Neutrophil (primary cell): ENCODE measurements around the gene C4B.
"Not testable (repeated sequence)": the region's sequence is repeated elsewhere in the genome, so short reads cannot be mapped to it uniquely, and the experiment has no call there.

Experiments
- H3K27ac ChIP-seq: fragments of 200-600 bp; sonication (generic); 2 replicates; pipeline ENCODE4 v1.5.1; 2016; ENCODE audit warnings: mild to moderate bottlenecking, moderate library complexity
- H3K27me3 ChIP-seq: fragments of 200-600 bp; sonication (generic); 2 replicates; pipeline ENCODE4 v1.6.0; 2016; ENCODE audit warnings: mild to moderate bottlenecking
- H3K36me3 ChIP-seq: fragments of 200-600 bp; sonication (generic); 2 replicates; pipeline ENCODE4 v1.5.1; 2017
- H3K4me1 ChIP-seq, 2 experiments: fragments of 200-600 bp in 1 of 2; sonication (generic) in 1 of 2; 1 replicate in 1 of 2; 2 replicates in 1 of 2; pipeline versions ENCODE4 v1.5.1 to v1.6.1; 2013 to 2016; ENCODE audit warnings: low read depth in 1 of 2, low read length in 1 of 2, mild to moderate bottlenecking in 1 of 2, moderate library complexity in 1 of 2; ENCODE audit not compliant: control insufficient read depth in 1 of 2, insufficient read depth in 1 of 2
- H3K4me3 ChIP-seq, 2 experiments: fragments of 200-600 bp in 1 of 2; sonication (generic) in 1 of 2; 1 replicate in 1 of 2; 2 replicates in 1 of 2; pipeline ENCODE4 v1.5.1; 2013 to 2016; ENCODE audit warnings: low read depth in 1 of 2, low read length in 1 of 2, mild to moderate bottlenecking in 1 of 2, moderate library complexity in 1 of 2
- H3K9me3 ChIP-seq: fragments of 200-600 bp; sonication (generic); 2 replicates; pipeline ENCODE4 v1.5.1; 2016

The C4B gene

GRCh38 chr6:32037598-32038524 is 23.3 kb downstream of the C4B start, which contains the start of gene CYP21A2:
CYP21A2 (plus strand) TSS chr6:32038415; CDS start chr6:32038423, 8 bp downstream.
- H3K4me1 ChIP-seq, H3K4me3 ChIP-seq, H3K9me3 ChIP-seq: not testable (repeated sequence)

DNA sequence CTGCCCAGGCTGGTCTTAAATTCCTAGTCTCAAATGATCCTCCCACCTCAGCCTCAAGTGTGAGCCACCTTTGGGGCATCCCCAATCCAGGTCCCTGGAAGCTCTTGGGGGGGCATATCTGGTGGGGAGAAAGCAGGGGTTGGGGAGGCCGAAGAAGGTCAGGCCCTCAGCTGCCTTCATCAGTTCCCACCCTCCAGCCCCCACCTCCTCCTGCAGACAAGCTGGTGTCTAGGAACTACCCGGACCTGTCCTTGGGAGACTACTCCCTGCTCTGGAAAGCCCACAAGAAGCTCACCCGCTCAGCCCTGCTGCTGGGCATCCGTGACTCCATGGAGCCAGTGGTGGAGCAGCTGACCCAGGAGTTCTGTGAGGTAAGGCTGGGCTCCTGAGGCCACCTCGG is 24.3 kb downstream of the C4B start:
- not testable (repeated sequence) for H3K36me3 ChIP-seq, H3K9me3 ChIP-seq, H3K4me3 ChIP-seq, H3K4me1 ChIP-seq, H3K27me3 ChIP-seq, H3K27ac ChIP-seq

More at GRCh38 chr6:32037598-32038524, 23.3 kb downstream of the C4B start, which contains the start of gene CYP21A2:
- not testable (repeated sequence) for H3K36me3 ChIP-seq, H3K27me3 ChIP-seq, H3K27ac ChIP-seq

DNA sequence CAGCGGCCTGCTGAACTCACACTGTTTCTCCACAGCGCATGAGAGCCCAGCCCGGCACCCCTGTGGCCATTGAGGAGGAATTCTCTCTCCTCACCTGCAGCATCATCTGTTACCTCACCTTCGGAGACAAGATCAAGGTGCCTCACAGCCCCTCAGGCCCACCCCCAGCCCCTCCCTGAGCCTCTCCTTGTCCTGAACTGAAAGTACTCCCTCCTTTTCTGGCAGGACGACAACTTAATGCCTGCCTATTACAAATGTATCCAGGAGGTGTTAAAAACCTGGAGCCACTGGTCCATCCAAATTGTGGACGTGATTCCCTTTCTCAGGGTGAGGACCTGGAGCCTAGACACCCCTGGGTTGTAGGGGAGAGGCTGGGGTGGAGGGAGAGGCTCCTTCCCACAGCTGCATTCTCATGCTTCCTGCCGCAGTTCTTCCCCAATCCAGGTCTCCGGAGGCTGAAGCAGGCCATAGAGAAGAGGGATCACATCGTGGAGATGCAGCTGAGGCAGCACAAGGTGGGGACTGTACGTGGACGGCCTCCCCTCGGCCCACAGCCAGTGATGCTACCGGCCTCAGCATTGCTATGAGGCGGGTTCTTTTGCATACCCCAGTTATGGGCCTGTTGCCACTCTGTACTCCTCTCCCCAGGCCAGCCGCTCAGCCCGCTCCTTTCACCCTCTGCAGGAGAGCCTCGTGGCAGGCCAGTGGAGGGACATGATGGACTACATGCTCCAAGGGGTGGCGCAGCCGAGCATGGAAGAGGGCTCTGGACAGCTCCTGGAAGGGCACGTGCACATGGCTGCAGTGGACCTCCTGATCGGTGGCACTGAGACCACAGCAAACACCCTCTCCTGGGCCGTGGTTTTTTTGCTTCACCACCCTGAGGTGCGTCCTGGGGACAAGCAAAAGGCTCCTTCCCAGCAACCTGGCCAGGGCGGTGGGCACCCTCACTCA is 25.0 kb downstream of the C4B start:
- not testable (repeated sequence) for H3K27me3 ChIP-seq, H3K9me3 ChIP-seq, H3K4me1 ChIP-seq, H3K27ac ChIP-seq, H3K4me3 ChIP-seq, H3K36me3 ChIP-seq

GRCh38 chr6:32040299-32041049 is 25.9 kb downstream of the C4B start:
- not testable (repeated sequence) for H3K36me3 ChIP-seq, H3K9me3 ChIP-seq, H3K4me3 ChIP-seq, H3K27ac ChIP-seq, H3K4me1 ChIP-seq, H3K27me3 ChIP-seq

DNA sequence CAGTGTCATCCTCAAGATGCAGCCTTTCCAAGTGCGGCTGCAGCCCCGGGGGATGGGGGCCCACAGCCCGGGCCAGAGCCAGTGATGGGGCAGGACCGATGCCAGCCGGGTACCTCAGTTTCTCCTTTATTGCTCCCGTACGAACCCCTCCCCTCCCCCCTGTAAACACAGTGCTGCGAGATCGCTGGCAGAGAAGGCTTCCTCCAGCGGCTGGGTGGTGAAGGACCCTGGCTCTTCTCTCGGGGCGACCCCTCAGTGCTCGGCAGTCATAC is 26.4 kb downstream of the C4B start:
- H3K4me3 ChIP-seq, H3K36me3 ChIP-seq, H3K27me3 ChIP-seq, H3K4me1 ChIP-seq, H3K27ac ChIP-seq, H3K9me3 ChIP-seq: not testable (repeated sequence)

- H3K9me3 ChIP-seq, H3K4me3 ChIP-seq, H3K4me1 ChIP-seq, H3K27ac ChIP-seq, H3K27me3 ChIP-seq, H3K36me3 ChIP-seq: not testable (repeated sequence)
These were observed 26.8 kb downstream of the C4B start for GRCh38 chr6:32041385-32041784.

GRCh38 chr6:32042276-32042675 is 27.7 kb downstream of the C4B start:
- not testable (repeated sequence) for H3K4me1 ChIP-seq, H3K27ac ChIP-seq, H3K36me3 ChIP-seq, H3K27me3 ChIP-seq, H3K4me3 ChIP-seq, H3K9me3 ChIP-seq

GRCh38 chr6:32043589-32044380 is 29.2 kb downstream of the C4B start:
- not testable (repeated sequence) for H3K4me1 ChIP-seq, H3K9me3 ChIP-seq, H3K27ac ChIP-seq, H3K27me3 ChIP-seq, H3K4me3 ChIP-seq, H3K36me3 ChIP-seq

GRCh38 chr6:32044916-32045315 is 30.3 kb downstream of the C4B start:
- H3K27ac ChIP-seq, H3K9me3 ChIP-seq, H3K4me1 ChIP-seq, H3K27me3 ChIP-seq, H3K4me3 ChIP-seq, H3K36me3 ChIP-seq: not testable (repeated sequence)
